GM18498 (cell line): Measurements from ENCODE around the gene CC2D1A.

Experiments used
- ATAC-seq: cut with Tn5 transposase; IDR thresholded peaks from one replicate; pipeline ENCODE4 v1.9.1; 2021; ENCODE audit warnings: mild to moderate bottlenecking, moderate library complexity; ENCODE audit not compliant: unreplicated experiment

Gene CC2D1A

GRCh38 chr19:13876834-13877233 is 29.2 kb upstream of the CC2D1A start, which contains the start of gene NANOS3:
Gene NANOS3, plus strand, starts transcription at chr19:13877134. Its CDS starts 115 bp downstream, at chr19:13877249.
- no peak for ATAC-seq

GRCh38 chr19:13877303-13877702 is 28.7 kb upstream of the CC2D1A start:
- ATAC-seq, result no peak

- peak; percentile 89 for ATAC-seq
These were observed 25.6 kb upstream of the CC2D1A start for GRCh38 chr19:13880059-13881043.

- ATAC-seq, result no peak
These were observed 24.7 kb upstream of the CC2D1A start for GRCh38 chr19:13881251-13881691.

GRCh38 chr19:13881692-13882418 is 24.1 kb upstream of the CC2D1A start:
- ATAC-seq, result no peak

GRCh38 chr19:13882419-13882795 is 23.6 kb upstream of the CC2D1A start:
- no peak for ATAC-seq

- no peak for ATAC-seq
These were observed 23.2 kb upstream of the CC2D1A start for GRCh38 chr19:13882836-13883235.

GRCh38 chr19:13883516-13884064 is 22.4 kb upstream of the CC2D1A start:
- ATAC-seq, result no peak

- ATAC-seq, result no peak
These were observed 21.0 kb upstream of the CC2D1A start for GRCh38 chr19:13884726-13885591.

- ATAC-seq, result no peak
These were observed 20.1 kb upstream of the CC2D1A start for GRCh38 chr19:13885826-13886365.

- ATAC-seq, result no peak
These were observed 19.0 kb upstream of the CC2D1A start for GRCh38 chr19:13887018-13887436.

GRCh38 chr19:13887517-13887916 is 18.5 kb upstream of the CC2D1A start:
- ATAC-seq, result no peak

GRCh38 chr19:13888281-13888680 is 17.7 kb upstream of the CC2D1A start:
- no peak for ATAC-seq

- no peak for ATAC-seq
These were observed 15.9 kb upstream of the CC2D1A start for GRCh38 chr19:13890136-13890535.

- no peak for ATAC-seq
These were observed 13.1 kb upstream of the CC2D1A start for GRCh38 chr19:13892870-13893269.

GRCh38 chr19:13894552-13894951 is 11.4 kb upstream of the CC2D1A start:
- ATAC-seq, result no peak

- no peak for ATAC-seq
These were observed 9.8 kb upstream of the CC2D1A start for GRCh38 chr19:13896227-13896626.

- no peak for ATAC-seq
These were observed 6.6 kb upstream of the CC2D1A start for GRCh38 chr19:13899393-13899792.

- no peak for ATAC-seq
These were observed 6.0 kb upstream of the CC2D1A start for GRCh38 chr19:13899912-13900584.
